HTR-8/SVneo (cell line): Measurements from ENCODE around the gene THBS2.
"Not testable (repeated sequence)": the region's sequence is repeated elsewhere in the genome, so short reads cannot be mapped to it uniquely, and the experiment has no call there.

Experiments used
- DNase-seq: peaks from one replicate; pipeline ENCODE4 v3.0.0; 2011; ENCODE audit warnings: low spot score, mixed read lengths; ENCODE audit not compliant: insufficient read length
- FAIRE-seq: peaks from 2 replicates; lab custom pipeline; 2011; peaks lifted over from hg19 to GRCh38; lab: Jason Lieb, UNC

THBS2 gene

DNA sequence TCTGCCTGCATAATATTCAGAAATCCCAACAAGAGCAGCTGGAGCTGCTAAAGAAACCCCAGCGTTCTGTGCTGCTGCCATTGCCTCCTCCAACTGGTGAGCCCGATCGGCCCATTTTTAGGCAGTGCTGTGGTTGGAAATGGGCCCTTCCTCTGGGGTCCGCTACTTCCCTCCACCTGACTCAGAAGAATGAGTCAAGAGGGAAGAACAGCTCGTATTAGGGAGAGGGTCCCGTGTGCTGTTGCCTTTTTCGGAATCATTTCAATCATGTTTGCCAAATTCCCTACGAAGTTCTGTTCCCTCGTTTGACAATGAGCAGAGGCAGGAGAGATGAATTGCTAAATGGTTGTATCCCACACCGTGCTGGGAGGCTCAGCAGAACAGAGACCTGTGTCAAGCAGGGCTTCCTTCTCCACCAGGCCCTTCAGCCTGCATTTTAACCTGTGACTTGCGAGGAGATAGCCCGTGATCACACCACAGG is 38.4 kb downstream of the THBS2 start:
- FAIRE-seq (no peak), DNase-seq (no peak)

DNA sequence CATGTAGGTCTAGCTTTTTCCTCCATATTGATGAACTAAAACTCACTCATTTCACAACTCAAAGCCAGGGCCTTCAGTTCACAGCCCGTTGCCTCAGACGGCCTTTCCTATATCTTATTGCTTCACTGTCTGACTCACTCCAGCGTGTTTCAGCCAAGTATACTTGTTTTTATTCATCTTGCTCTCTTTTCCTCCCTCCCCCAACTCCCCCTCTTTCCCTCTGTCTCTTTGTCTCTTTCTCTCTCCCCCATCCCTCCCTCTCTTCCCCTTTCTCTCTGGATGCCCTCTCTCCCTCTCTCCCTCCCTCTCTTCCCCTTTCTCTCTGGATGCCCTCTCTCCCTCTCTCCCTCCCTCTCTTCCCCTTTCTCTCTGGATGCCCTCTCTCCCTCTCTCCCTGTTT is 38.9 kb downstream of the THBS2 start:
- DNase-seq = peak; percentile 62
- FAIRE-seq = not testable (repeated sequence)

DNA sequence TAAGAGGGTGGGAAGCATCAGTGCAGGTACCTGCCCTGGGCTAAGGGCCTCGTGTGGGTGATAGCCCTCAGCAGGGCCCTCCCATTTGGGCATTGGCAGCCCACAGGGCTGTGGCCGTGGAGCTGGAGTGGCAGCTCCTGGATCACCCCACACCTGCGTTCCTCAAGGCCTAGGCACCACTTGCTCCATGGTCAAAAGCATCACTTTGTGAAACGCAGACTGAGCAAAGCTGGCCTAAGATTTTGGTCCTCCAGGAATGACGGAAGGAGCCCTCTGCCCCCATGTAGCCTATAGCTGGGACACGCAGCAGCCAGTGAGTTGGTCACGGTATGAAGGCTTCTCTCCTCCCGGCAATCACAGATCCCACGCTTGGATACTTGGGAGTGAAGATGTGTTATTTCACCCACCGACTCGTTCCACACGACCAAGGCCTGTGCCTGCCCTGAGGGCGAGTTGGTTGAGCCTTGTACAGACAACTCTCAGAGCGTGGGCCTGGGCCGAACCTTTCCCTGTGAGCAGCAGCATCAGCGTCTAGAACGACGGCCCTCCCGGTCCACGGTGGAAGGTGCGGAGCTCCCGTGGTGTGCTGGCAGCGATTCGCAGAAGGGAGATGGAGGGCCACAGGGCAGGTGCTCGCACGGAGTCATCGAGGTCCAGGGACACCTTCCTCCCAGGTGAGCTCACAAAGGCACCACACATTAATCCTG is 39.7 kb downstream of the THBS2 start:
- FAIRE-seq (no peak), DNase-seq (no peak)

DNA sequence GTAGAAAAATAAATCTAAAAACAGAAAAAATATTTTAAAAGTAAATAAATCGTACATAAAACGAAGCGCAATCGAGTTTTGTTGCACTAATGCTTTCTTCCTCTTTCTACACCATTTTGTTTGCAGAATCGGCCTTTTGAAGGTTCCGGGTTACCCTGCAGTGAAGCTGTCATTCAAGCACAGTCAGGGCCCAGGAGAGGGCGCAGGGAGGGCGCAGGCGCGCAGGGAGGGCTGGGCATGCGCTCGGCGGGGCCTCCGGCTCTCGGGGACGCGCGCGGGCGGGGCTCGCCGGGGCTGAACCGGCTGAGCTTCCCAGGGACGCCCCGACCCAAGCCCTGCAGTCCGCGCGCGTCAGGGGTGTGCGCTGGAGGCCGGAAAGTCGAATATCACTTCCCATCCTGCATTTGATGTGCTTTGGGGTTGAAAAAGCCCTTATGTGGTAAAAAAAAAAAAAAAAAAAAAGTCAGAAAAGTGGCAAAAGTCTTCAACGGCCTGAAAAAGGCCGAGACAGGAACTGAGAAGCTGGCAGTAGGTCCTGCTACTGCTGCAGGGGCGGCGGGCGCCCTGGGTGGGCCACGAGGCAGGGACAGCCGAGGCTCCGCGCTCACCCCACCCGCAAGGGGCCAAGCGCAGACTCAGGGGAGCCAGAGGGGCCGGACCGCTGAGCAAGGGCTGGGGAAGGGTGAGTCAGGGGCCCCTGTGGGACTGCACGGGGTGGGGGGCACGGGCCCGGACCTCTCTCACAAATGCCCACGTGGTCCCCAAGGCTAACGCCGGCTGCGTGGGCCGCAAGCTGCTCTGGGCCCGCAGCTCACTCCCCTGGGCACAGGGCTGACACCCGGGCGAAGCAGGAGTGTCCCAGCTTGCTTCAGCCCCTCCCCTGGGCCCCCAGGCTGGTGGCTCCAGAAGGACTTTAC is 40.5 kb downstream of the THBS2 start:
- no peak for FAIRE-seq
- peak; percentile 92 for DNase-seq

DNA sequence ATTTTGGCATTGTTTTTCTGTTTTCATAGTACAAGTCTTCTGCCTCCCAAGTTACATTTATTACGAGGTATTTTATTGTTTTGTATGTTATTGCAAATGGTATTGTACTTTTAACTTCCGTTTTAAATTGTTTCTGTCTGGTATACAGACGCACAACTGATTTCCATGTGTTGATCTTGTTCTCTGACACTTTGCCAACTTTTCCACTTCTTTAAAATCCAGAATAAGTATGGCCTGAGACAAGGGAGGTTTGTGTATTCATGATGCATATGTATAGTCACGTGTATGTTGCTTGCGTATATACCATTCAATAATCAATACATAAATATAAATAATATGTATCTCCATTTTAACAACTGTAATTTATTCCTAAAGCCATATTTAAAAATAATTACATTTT is 41.2 kb downstream of the THBS2 start:
- FAIRE-seq (no peak), DNase-seq (no peak)

DNA sequence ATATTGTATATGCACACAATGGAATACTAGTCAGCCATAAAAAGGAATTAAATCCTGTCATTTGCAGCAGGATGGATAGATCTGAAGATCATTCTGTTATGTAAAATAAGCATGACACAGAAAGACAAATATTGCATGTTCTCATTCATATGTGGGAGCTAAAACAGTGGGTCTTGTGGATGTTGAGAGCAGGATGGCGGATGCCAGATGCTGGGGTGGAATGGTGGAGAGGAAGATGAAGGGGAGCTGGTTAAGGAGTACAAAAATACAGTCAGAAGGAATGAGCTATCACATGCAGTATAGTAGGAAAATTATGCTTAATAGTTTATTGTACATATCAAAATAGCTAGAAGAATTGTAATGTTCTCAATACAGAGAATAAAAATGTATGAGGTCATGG is 41.8 kb downstream of the THBS2 start:
- FAIRE-seq = no peak
- DNase-seq = no peak

DNA sequence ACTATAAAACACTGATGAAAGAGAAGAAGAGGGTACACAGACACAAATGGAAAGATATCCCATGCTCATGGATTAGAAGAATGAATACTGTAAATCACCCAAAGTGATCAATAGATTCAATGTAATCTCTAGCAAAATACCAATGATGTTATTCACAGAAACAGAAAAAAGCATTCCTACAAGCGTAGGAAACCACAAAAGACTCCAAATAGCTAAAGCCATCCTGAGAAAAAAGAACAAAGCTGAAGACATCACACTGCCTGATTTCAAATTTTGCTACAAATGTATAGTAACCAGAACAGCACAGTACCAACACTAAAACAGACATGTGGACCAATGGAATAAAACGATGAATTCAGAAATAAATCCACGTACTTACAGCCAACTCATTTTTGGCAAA is 43.0 kb downstream of the THBS2 start:
- DNase-seq (no peak), FAIRE-seq (no peak)

DNA sequence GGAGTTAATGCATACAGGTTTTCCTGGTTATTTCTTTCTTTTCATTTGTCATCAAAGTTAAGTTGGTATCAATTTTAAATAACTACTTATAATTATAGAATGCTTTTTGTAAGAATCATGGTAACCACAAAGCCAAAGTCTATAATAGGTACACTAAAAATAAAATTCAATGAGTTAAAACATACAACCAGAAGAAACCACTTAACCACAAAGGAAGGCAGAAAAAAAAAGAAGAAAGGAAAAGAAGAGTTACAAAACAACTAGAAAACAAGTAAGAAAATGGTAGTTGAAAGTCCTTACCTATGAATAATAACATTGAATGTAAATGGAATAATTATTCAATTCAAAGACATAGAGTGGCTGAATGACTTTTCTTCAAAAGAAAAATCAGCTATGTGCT is 45.6 kb downstream of the THBS2 start:
- no peak for DNase-seq
- FAIRE-seq = no peak

DNA sequence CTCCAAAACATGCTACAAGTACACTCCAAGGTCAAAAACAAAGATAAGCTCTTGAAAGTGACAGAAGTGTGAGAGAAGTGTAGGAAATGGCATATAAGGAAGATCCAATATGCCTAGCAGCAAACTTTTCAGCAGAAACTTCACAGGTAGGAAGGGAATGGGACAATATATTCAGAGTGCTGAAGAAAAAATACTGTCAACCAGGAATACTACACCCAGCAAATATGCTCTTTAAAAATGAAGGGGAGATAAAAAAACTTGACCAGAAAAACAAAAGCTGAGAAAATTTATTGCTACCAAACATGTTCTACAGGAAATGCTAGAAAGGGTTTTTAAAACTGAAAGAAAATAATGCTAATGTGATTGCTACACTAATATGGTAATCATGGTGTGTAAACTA is 46.2 kb downstream of the THBS2 start:
- DNase-seq (no peak), FAIRE-seq (no peak)

DNA sequence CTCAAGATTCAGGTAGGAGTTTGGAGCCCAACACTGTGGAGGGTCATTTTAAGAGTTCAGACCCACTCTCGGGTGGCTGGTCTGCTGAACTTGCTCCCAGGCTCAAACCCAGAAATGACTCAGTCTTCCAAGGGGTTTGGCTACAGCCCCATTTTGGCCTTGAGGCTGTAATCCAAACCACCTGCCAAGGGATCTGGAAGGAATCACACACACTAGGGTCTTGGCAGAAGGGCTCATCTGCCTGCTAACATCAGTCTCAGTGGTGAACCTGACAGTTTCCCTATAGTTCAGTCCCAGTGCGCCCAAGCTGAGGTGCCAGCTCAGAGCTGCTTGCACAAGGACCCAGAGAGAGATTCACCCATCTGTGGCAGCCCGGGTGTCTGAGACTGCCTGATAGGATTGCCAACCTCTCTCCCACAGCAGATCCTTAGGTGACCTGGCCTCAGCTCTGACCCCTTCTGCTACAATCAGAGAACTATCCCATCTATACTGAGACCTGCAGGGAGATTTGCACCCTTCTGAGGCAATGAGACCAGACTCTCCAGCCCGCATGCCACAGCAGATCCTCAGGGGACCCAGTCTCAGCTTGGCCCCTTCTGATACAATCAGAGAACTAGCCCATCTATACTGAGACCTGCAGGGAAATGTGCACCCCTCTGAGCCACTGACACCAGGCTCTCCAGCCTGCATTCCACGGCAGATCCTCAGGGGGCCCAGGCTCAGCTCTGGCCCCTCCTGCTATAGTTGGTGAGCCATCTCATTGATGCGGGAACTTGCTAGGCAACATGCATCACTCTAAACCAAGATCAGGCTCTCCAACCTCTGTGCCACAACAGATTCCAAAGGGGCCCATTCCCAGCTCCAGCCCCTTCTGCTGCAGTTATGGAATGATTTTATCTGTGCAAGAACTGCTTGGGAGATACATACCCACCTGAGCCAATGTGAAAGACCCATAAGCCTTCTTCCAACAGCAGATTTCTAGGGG is 48.2 kb downstream of the THBS2 start:
- FAIRE-seq = no peak

DNA sequence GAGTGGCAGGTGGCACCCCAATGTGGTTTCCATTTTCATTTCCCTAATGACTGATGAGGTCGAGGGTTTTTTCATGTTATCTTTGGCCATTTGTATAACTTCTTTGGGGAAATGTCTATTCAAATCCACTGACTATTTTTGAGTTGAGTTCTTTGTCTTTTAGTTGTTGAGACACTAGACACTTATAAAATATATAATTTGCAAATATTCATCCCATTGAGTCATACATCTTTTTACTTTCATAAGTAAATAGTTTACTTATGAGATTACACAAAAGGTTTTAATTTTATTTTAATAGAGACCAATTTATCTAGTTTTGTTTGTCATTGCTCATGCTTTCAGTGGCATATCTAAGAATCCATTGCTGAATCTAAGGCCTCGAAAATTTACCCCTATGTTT is 49.5 kb downstream of the THBS2 start:
- FAIRE-seq = no peak
- no peak for DNase-seq

More for the DNA sequence above, 48.2 kb downstream of the THBS2 start:
- no peak for DNase-seq

DNA sequence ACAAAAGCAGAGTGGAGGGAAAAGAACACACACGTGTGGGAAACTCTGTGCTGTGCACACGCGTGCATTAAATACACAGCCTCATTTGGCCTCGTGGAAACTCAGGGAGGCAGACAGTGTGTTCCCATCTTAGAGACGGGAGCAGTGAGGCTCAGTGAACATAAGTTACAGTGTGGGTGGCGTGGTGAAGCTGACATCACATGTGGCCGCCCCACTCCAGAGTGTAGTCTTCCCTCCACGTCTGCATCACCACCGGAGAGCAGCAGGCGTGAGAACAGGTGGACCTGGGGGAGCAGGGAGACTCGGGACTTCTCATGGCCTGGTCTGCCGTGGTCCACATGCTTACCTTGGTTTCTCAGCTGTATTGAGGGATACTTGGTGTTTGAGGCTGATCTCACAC is 51.7 kb downstream of the THBS2 start:
- no peak for FAIRE-seq
- no peak for DNase-seq

DNA sequence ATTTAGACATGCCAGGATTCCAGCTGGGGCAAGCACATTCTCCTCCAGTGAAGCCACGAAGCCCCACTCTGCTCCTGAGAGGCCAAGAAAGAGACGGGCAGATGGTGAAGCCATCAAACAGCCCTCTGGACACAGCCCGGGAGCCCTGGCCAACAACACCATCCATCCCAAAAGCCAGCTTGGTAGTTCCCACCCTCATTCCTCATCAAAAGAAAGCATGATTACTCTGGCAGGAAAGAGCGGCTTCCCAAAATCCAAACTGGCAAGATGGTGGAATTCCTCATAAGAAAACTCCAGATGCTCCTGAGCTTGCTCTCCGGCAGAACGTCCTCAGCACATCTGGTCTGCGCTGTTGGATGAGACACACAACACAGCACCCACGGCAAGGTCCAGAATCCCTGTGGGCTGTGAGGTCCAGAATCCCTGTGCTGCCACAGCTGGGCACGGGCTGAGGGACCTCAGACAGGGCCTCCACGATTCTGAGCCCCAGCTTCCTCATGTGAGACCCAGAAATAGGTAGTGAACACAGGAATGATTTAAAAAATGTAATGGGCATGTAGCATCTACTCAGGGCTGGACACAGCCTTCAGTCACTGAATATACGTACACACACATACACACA is 52.6 kb downstream of the THBS2 start:
- DNase-seq (no peak), FAIRE-seq (no peak)

DNA sequence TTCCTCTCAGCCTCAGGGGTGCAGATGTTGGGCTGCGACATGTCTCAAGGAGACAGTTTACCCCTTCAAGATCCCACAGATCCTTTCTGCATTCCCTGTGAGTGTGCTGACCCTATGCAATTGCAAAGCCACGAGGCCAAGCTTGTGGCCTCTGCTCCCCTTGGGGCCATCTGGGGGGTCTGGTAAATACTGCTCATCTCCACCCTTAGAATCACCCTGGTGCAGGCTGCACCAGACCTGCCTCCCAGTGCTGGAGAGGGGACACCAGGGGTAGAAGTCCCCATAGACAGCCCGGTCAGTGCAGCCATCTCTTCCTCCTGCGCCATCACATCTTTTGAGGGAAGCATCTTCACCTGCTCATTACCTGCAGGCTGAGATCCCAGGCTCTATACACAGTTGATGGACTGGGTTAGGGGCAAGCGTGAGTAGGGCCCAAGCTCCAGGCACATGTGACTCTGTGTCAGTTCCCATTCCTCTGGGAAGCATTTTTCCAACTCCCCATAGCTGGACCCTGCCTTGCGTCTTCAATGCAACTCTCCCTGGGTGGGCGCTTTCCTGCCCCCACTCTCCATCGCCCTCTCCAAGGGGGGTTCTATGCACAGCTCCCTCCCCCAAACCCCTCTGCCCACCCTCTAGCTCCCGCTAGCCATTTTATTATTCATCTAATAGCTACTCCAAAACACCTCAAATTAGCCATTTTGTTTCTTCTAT is 53.9 kb downstream of the THBS2 start:
- FAIRE-seq (no peak), DNase-seq (no peak)

DNA sequence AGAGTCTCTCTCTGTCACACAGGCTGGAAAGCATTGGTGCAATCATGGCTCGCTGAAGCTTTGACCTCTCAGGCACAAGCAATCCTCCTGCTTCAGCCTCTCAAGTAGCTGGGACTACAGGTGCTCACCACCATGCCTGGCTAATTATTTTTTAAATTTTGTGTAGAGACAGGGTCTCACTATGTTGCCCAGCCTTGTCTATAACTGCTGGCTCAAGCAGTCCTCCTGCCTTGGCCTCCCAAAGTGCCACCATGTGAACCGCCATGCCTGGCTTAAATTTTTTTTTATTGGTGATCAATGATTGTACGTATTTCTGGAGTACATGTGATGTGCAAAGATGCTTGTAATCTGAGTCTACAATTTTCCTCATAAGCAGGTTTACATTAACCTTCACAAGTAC is 54.8 kb downstream of the THBS2 start:
- FAIRE-seq (no peak), DNase-seq (no peak)

DNA sequence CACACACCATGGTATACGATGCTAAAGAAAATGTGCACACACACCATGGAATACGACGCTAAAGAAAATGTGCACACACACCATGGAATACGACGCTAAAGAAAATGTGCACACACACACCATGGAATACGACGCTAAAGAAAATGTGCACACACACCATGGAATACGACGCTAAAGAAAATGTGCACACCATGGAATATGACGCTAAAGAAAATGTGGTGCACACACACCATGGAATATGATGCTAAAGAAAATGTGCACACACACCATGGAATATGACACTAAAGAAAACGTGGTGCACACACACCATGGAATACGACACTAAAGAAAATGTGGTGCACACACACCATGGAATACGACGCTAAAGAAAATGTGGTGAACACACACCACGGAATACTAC is 55.7 kb downstream of the THBS2 start:
- not testable (repeated sequence) for DNase-seq, FAIRE-seq

DNA sequence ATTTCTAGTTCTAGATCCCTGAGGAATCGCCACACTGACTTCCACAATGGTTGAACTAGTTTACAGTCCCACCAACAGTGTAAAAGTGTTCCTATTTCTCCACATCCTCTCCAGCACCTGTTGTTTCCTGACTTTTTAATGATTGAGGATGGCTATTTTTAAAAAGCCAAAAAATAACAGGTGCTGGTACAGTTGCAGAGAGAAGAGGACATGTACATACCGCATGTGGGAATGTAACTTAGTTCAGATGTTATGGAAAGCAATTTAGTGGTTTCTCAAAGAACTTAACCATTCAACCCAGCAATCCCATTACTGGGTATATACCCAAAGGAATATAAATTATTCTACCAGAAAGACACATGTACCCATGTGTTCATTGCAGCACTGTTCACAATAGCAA is 57.4 kb downstream of the THBS2 start:
- not testable (repeated sequence) for DNase-seq, FAIRE-seq

DNA sequence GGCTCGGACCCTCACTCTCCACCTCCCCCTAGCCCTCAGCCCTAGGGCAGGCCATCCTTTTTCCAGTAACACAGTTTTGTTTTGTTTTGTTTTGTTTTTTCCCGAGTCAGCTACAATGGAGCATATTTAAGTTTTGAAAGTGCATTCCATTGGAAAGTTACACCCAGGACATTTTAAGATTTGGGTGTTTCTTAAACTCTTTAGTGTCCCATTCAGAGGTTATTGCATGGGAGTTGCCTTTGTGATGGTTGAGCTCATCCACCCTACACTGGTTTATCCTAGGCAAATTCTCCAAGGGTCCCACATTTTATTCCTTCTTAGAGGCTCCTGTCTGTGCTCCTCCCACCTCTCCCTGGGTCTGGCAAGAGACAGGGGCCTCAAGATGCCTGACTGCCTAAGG is 58.9 kb downstream of the THBS2 start:
- DNase-seq (no peak), FAIRE-seq (no peak)

DNA sequence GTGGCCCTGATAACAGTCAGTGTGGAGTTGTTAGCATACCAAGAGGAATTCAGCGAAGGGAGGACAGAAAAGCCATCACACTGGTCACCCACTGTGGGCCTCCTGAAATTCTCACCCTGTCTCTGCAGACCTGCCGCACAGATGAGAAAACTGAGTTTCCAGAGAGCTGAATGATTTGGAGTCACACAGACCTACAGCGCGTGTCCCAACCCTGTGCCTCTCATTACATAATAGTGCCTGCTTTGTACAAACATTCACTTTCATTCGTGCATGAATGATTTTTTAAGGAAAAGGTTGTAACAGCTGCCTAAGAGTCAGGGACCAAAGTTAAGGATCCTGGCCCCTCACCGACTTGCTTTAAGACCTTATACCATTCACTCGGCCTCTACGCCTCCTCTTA is 62.7 kb downstream of the THBS2 start:
- DNase-seq = no peak
- no peak for FAIRE-seq
